ENCODE measurements around the gene CILP.

DNA sequence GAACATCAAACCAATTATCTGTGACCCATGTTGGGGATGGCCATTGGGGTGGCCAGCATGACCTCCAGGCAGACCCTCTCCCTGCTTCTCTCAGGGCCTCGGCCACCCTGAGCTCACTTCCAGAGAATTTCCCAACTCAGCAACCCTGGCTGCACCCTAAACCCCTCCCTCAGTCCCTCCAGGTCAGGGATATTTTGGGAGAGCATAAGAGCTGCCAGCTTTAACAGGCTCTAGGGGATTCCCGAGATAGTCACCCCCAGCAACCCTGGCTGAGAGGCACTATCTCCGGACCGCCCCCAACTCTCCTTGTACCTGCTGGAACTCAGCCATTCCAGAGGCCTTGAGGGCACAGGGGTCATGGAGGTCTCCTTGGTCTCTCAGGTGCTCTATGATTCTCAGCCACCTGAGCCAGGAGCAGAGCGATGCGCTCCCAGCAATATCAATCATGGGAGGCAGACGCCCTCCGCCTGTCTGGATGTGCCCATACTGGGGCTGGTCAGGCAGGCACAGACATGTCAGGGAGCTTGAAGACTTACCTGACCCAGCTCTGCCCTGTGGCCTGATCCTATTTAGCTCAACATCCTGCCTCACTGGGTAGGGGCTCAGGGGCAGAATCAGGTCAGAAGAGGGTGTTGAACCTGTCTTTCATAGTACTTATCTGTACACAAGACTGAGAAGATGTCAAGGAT lies 34.9 kb upstream of the CILP start:
- TF ChIP-seq CTCF (IDR thresholded peaks at IDR 0.05) (no peak), POLR2A (IDR thresholded peaks at IDR 0.05) (no peak)

All from prostate gland (tissue), 2 donors.